HG03064 (cell line): ENCODE results near the gene AQP6.
"Not testable (repeated sequence)": the region's sequence is repeated elsewhere in the genome, so short reads cannot be mapped to it uniquely, and the experiment has no call there.

ENCODE experiments used
- ATAC-seq: cut with Tn5 transposase; IDR thresholded peaks from one replicate; pipeline ENCODE4 v1.9.1; 2021; ENCODE audit warnings: low read depth; ENCODE audit not compliant: unreplicated experiment

The AQP6 gene

DNA sequence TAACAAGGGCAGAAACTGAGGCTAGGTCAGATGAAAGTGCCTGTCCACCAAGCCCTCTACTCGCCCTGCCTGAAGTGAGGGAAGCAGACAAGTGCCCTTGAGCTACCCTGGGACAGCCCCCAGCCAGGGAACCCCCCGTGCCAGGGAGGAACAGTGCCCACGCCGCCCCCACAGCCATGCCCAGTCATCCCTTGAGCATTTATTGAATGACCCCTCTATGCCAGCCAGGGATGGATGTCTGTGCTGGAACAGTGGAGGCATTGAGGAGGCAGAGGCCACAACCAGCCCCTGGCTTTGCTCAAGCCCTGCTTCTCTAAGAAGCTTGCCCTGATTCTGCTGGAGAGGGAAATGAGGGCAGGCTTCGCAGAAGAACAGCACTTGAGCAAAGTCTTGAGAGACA is 3.7 kb upstream of the AQP6 start:
- ATAC-seq: no peak

DNA sequence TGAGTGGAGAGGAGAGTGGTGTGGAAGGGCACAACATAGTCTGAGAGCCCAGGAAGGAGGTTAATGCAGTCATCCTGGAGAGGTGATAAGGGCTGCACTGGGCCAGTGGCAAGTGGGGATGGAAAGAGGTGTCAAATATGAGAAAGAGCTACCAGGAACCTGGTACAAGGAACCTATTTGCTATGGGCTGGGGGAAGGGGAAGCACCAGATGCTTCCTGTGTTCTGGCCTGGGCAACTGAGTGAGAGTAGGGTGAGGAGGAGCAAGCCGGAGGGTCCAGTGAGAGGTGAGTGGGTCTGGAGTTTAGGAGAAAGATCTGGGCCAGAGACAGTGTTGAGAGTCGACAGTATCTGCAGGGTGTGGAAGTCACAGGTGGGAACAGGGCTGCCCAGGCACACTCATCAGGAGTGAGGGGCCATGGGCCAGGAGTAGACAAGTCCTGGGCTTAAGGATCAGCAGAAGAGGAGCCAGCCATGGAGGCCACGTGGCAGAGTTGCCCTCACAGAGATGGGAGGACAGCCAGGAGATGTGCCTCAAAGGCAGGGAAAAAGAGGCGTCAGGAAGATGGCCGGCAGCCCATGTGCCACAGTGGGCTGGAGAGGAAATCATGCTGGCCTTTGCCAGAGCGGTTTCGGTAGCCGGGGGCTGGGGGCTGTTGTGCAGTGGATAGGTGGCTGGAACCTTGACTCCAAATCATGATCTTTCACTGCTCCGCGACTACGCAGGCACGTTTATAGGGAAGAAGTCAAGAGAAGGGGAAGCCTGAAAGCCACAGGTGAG is 2.9 kb upstream of the AQP6 start:
- no peak for ATAC-seq

DNA sequence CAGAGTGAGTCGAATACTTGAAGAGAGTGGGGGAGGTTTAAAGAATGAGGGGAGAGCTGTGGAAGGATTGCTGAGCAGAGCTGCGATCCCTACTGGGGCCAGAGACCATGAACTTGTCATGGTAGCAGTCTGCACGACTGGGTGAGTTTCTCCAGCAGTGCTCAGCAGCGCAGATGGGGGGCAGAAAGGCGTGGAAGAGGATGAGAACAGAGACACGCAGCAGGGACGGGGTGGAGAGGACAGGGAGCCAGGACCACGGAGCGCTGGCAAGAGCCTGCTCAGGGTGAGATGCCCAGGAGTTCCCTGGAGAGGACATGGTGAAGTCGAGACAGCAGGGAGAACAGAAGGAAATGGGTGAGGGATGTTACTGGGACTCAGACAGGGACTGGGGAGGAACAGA is 2.1 kb upstream of the AQP6 start:
- ATAC-seq: no peak

DNA sequence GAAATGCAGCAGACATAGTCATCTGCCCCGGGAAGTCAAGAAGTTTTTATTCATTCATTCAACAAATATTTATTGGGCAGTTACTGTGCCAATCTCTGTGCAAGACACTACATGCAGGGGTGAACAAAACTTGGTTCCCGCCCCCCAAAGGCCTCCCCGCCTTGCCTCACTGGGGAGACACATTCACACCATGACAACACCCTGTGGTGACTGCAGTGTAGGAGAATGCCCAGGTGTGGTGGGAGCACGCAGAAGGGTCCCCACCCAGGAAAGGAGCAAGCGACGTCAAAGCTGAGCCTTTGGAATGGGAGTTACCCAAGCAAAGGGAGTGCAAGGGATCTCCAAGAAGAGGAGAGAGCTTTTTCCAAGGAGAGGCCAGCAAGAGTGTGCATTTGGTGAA is 1.6 kb upstream of the AQP6 start:
- no peak for ATAC-seq

DNA sequence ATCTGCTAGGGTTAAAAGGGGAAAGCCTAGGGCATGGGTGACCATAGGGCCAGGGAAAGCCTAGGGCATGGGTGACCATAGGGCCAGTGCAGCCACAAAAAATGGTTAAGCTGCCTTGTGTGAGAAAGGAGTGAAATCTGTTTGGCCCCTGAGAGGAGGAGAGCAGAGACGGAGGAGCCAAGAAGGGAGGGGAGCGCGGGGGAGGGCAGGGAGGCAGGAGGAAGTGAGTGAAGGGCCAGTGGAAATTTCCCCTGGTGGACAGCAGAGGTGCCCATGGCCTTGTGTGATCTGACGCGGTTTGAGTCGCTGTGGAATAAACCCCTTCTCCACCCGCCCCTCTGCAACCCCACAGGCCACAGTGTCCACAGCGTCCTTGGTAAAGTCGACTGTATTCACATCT is 618 bp upstream of the AQP6 start:
- ATAC-seq: no peak

DNA sequence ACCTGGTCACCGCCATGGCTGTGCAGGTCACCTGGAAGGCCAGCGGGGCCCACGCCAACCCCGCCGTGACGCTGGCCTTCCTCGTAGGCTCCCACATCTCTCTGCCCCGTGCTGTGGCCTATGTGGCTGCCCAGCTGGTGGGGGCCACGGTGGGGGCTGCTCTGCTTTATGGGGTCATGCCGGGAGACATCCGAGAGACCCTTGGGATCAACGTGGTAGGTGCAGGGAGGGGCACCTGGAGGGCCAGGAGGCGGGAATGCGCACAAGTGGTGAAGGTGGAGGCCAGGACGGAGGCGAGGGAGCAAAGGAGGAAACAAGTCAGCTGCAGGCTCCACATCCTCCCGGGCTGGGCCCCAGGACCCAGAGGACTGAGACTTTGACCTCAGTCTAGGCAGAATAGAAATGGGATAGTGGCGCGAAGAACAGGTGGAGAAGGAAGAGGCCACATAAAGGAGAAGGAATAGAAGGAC is 649 bp downstream of the AQP6 start:
- no peak for ATAC-seq

DNA sequence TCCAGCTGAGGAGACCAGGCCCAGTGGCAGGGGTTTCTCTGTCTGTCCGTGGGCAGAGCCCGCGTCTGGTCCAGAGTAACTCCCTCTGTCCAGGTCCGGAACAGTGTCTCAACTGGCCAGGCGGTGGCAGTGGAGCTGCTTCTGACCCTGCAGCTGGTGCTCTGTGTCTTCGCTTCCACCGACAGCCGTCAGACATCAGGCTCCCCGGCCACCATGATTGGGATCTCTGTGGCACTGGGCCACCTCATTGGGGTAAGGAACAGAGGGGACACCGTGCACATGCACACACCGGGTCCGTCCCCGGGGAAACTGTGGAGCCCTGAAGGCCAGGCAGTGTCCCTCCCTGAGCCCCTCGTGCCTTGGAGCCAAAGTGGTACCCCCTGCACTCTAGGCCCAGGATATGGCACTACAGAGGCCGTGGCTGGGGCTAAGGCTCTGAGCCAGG is 1.5 kb downstream of the AQP6 start:
- no peak for ATAC-seq

DNA sequence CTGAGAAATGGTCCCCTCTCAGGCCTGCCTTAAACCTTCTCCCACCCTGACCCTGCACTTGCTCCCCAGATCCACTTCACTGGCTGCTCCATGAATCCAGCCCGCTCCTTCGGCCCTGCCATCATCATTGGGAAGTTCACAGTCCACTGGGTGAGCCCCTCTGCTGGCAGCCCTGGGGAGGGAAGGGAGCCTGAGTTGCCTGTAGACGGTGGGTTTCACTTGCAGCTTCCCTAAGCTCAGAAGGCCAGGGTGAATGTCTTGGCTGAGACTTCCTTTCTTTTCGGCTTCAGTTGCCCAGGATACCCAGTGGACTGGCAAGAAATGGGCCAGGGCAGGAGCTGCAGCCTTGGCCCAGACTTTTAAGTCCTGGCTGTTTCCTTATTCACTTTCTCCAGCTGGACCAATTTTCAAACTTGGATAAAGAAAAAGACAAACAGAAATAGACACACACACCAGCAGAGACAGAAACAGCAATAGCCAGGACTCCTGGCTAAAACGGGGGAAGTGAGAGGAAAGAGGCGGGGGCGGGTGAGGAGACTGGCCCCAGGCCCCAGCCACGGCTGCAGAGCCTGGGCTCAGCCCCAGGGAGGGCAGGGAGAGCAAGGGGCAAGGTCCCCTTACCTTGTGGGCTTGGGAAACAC is 2.0 kb downstream of the AQP6 start:
- no peak for ATAC-seq

DNA sequence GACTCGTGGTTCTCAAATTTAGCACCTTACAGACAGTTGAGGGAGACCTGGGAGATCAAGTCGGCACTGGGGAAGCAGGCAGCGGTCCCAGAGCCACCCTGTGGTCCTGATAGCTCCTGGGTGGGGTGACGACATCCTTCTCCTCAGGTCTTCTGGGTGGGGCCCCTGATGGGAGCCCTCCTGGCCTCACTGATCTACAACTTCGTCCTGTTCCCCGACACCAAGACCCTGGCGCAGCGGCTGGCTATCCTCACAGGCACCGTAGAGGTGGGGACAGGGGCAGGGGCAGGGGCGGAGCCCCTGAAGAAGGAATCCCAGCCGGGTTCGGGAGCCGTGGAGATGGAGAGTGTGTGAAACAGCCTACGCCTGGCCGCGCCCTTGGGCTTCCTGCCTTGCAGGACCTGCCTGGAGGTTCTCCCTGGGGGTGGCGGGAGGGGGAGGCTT is 2.6 kb downstream of the AQP6 start:
- no peak for ATAC-seq

DNA sequence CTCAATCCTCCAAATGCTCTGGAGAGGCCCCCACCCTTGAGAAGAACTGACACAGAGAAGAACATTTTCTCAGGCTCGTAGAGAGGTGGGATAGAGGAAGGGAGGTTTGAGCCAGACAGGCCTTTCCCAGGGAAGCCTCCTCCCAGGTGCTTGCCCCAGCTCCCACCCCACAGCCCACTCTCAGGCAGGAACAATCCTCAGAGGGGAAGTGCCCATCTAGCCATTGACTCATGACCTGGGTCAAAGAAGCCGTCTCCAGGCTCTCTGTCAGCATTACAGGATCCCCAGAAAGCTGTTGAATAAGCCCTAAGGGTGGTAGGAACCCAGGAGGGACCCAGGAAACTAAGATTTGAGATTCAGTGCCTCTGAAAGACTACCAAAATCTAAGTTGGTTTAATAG is 3.8 kb downstream of the AQP6 start:
- no peak for ATAC-seq

DNA sequence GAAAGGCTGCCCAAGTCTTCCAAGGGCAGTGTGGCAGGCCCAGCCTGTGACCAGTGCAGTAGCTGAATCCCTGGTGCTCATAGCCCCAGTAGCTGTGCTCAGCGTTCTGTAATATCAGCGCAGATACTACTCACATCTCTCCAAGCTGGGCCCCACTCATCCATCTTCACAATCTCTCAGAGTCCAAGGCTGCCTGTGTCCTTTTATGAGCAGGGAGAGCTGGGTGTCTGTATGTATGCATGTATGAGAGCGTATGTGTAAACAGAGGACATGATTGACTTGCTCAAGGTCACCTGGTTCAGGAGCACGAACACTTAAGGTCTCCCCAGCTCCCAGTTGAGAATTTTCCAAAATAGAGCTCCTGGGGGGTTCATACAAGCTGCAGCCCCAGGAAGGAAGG is 5.4 kb downstream of the AQP6 start:
- ATAC-seq: no peak

DNA sequence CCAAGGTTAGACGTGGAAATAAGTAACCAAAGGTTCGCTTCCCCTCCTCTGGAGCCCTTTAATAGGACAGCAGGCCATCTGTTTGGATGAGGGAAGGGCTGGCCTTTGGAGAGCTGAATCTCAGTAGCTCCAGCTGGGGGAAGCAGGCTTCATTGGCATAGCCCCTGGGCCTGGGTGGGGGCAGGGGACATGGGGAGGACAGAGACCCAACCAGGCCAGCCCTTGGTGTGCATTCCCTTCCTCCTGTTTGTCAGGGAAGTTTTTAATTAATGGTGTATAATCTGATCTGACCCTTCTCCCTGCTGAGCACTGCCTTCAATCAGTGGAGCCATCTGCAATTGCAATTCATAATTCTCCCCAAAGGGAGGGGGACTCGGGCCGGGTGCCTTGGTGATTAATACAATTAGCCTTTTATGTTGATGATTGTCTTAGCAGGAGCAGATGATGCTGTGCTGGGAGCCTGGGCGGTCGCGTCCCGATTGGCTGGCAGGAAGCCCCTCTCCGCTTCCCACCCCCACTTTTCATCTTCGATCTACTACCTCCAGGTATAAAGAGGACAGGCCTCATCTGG is 6.4 kb downstream of the AQP6 start:
- no peak for ATAC-seq

DNA sequence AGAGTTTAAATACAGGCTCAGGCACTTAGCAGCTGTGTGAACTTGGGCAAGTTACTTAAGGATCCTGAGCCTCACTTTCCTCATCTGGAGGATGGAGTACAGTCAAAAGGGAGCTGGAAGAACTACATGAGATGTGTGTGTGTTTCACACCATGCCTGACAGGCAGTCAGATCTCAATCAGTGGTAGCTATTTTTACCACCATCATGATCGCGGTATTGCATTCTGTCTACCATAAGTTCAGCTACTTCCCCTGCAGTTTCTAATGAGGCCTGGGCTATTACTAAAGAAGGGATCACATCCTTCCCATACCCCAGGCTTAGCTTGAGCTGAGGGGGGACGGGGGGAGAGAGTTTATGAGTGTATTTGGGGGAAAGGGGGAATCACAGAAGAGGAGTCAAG is 7.0 kb downstream of the AQP6 start:
- ATAC-seq: no peak

DNA sequence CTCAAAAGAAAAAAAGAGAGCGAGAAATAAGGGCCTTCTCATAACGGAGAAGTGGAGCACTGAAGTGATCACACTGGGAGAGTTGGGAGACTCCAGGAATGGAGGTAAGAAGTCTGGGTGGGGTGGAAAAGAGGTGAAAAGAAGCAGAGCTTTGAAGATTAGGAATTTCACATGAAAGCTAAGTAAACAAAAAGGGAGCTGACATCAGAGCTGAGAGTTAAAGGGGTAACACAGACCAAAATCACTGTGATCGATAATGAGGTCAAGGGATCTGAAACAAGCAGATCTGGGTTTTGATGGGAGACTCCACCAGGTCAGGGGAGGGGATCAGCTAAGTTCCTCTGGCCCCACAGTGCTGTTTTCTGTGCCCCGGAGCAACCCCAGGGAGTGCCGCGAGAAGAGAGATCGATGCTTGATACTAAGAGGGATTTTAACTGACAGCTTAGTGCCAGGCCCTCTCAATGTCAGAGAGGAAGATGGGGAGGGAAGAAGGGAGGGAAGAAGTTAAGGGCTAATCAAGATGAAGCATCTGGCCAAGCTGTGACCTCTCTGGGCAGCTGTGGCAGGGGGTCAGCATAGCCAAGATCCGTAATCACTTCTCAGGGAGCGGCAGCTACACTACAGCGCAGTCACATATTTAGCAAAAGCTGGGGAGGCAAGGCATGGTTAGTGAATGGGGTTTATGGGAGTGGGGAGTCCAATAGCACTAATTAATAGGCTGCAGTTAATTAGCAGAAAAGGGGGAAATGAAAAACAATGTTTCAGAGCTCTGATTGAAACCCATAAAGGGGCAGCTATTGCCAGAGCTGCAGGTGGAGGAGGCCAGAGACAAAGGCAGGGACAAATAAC is 8.0 kb downstream of the AQP6 start:
- no peak for ATAC-seq

DNA sequence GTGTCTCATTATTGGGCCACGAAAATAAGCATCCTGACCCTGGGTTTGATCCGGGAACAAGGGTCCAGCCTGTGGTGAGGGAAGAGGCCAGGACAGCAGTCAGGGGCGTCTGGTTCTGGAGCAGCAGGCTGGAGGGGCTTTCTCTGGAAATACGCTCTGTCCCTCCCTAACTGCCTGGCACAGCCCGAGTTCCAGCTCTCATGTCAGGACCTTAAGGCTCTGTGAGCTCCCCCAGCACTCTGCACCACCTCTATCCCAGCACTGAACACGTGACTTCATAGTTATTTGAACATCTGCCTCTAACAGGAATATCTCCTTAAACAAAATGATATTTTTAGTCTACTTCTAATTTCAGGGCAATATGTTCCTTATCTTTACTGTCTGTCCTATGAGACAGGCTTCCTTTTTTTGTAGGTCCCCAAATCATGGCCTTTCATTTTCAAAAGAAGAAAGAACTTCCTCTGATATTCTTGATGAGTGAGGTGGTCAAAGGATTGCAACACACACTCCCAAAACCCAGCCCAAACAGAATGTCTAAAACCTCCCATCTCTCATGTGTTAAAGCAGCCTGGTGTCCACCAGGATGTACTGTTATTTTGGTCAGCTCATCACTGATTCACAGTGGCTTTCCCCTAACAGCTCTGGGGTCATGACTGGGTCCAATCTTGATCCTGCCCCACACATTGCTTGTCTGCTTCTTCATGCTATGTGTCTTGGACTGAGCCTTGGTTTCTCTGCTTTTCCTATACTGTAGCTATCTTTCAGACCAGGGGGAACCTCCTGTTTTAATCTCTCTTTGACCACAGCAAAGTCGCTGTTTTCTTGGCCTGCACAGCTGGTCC is 9.7 kb downstream of the AQP6 start:
- no peak for ATAC-seq

DNA sequence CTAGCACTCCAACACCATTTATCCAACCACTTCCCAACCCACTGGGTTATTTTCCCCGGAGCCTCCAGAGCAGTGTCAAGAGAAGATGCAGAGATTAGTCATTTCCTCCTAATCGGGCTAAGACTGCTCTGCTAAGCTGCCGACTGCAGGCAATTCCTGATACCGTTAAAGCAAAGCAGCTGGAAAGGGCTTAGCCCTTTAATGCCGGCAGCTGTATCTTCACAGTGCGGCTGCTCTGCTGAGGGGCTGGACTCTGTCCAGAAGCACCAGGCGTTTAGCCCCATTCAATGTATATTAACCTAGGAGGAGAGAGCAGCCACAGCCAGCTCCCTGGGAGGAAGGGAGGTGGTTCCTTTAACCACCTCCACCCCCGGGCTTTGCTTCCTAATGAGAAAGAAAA is 11.1 kb downstream of the AQP6 start:
- no peak for ATAC-seq

DNA sequence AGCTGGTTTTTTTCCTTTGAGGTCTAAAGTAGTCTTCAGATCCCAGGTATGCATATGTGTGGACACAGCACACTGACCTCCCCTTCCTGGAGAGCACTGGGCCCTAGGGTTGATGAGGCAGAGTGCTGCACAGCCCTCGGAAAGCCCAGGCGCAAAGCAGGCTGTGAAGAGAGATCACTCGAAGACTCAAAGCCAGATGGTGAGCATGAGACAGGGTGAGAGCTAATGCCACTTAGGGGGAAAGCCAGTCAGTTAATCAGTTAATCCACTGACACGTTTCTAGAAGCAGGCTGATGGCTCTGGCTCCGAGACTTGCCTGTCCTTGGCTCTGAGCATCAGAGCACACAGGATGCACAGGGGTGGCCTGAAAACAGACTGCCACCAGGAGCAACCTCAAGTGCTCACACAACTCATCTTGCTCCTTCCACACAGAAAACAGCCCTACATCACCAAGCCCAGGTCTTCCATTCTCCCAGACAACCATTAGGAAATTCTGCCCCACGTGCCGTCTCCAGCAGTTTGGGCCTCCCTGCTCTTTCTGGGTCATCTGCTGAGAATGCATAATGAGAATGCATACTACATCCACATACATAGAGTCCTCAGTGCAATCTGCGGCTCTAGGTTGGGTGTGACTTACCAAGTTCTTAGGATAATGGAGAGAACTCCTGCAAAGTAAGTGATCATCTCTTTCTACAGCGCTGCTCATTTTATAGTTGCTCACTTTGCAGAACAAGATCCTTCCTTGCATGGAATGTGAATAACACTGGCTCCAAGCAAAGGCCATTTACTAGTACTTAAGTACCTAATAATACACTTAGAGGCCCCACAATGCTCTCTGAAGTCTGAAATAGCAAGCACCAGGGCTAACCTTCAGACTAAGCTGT is 12.0 kb downstream of the AQP6 start:
- no peak for ATAC-seq

DNA sequence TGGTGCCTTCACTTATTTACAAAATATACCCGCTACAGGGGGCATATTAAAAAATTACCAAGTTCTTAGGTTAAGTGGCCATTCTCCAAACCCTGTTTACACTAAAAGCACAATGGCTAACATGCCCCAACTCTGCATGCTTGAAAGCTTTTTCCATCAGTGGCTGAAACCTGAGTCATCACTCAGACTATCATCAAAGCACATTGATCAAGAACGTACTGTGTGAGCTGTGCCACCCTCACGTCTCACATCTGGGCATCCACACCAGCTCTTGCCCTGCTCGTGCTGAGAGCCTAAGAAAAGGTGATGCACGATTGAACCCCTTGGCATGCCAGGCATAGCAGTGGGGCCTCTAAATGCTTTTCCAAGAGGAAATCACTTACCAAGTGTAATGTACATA is 13.2 kb downstream of the AQP6 start:
- ATAC-seq: no peak

DNA sequence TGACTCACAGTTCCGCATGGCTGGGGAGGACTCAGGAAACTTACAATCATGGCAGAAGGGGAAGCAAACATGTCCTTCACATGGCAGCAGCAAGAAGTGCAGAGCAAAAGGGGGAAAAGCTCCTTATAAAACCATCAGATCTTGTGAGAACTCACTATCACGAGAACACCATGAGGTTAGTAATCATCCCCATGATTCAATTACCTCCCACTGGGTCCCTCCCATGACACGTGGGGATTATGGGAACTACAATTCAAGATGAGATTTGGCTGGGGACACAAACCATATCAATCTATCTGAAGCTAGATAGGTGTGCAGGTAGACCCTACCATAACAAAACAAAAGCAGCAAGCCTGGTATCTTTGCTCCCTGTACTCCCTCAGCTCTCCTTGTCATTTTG is 13.7 kb downstream of the AQP6 start:
- not testable (repeated sequence) for ATAC-seq
